Stomach (tissue), 9 donors: ENCODE data around the gene METAP2. TPM values are rescaled to one million over a fixed set of nuclear protein-coding genes. Genes with fewer than 3 reads are reported as not detected.
"Not testable (repeated sequence)": the region's sequence is repeated elsewhere in the genome, so short reads cannot be mapped to it uniquely, and the experiment has no call there.

Experiments
- DNase-seq, 2 donors: peaks; one replicate each; pipeline versions ENCODE4 v3.0.0 to v3.0.0-alpha.2; 2013 to 2019
- H3K27ac ChIP-seq, 5 donors: fragments of 200-600 bp in 4 of 5; sonication (generic) in 4 of 5; one replicate each; pipeline ENCODE4 v1.5.1; 2013 to 2019; ENCODE audit warnings: mild to moderate bottlenecking in 1 of 5, moderate library complexity in 1 of 5
- H3K27me3 ChIP-seq, 3 donors: fragments of 200-600 bp; sonication (generic); one replicate each; pipeline ENCODE4 v1.5.1; 2017 to 2019; ENCODE audit warnings: mixed run types in 1 of 3
- H3K36me3 ChIP-seq, 4 donors: fragments of 200-600 bp; sonication (generic); 1 replicate in 3 of 4; 2 replicates in 1 of 4; pipeline ENCODE4 v1.5.1; 2016 to 2019
- H3K4me1 ChIP-seq, 4 donors: fragments of 200-600 bp; sonication (generic); one replicate each; pipeline ENCODE4 v1.5.1; 2016 to 2019
- H3K4me3 ChIP-seq, 4 donors: fragments of 200-600 bp; sonication (generic) in 3 of 4; one replicate each; pipeline ENCODE4 v1.5.1; 2016 to 2019; ENCODE audit warnings: mild to moderate bottlenecking in 1 of 4
- H3K9me3 ChIP-seq, 4 donors: fragments of 200-600 bp; sonication (generic); one replicate each; pipeline ENCODE4 v1.5.1; 2016 to 2019
- EP300 ChIP-seq: sonication (generic); formaldehyde crosslinking; IDR thresholded peaks from one replicate; pipeline ENCODE4 v1.6.1; 2017; ENCODE audit warnings: antibody characterized with exemption
- POLR2A ChIP-seq, 4 donors: fragments of 450-650 bp; IDR thresholded peaks; one replicate each; pipeline ENCODE4 v1.6.1; 2016; ENCODE audit warnings: antibody characterized with exemption in 4 of 4, control low read depth in 2 of 4, mild to moderate bottlenecking in 1 of 4, moderate library complexity in 1 of 4
- POLR2AphosphoS5 ChIP-seq, 3 donors: sonication (generic); formaldehyde crosslinking; IDR thresholded peaks; one replicate each; pipeline ENCODE4 v1.6.1; 2016; ENCODE audit warnings: antibody characterized with exemption in 3 of 3
- WGBS, 5 donors: extraction: QIAGEN DNeasy Blood & Tissue Kit in 3 of 5; methylation state at CpG; one replicate each; pipeline versions ENCODE4 v1.1.5 to v1.1.7; 2013 to 2018; 5-methylcytosine and 5-hydroxymethylcytosine counted together
- intact Hi-C: fragments of 100-400 bp; cut with DNase I; formaldehyde crosslinking; loops from one replicate; pipeline ENCODE4 v1.15.1; 2023; ENCODE audit warnings: low total_unique reads
- polyA plus RNA-seq, 3 donors: library from polyadenylated mRNA; stranded (reverse); fragments of 200-250 nt; gene quantifications; one replicate each; pipeline ENCODE4 v1.2.3, GENCODE V29; 2013
- total RNA-seq, 5 donors: library from RNA; depleted of rRNA; stranded (reverse); fragments of >200 nt; gene quantifications; one replicate each; pipeline versions ENCODE4 v1.1.0 to v1.2.3, GENCODE V29; 2014 to 2016
- TF ChIP-seq, protein P1 (sequence below), 7 experiments: fragments of 450-650 bp in 4 of 7; fragments of 200-600 bp in 3 of 7; sonication (generic) in 3 of 7; IDR thresholded peaks; one replicate each; pipeline ENCODE4 v1.5.1; 2016 to 2019; ENCODE audit warnings: antibody characterized with exemption in 7 of 7, control low read depth in 2 of 7, mild to moderate bottlenecking in 1 of 7
- donor health status: healthy with polysubstance abuse.
- donor health status: Bipolar disorder and iron deficiency.
- donor health status: healthy.

METAP2 gene
- total and polyA plus RNA-seq, 8 donors, result 14.0 to 111 (median 43.6) TPM

DNA sequence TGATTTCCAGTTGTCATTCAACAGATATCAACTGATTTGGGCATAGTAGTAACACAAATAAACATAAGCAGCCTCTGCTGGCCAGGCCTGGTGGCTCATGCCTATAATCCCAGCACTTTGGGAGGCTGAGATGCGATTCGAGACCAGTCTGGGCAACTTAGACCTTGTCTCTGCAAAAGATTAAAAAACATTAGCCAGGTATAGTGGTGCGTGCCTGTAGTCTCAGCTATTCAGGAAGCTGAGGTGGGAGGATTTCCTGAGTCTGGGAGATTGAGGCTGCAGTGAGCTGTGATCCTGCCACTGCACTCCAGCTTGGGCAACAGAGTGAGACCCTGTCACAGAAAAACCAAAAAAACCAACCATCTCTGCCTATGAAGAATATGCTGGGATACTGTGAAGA lies 7.1 kb downstream of the METAP2 start:
- H3K4me3 ChIP-seq, result no peak overlapping the region
- 70 to 93% (median 85%) methylated on average over 3 of the region's 3 CpGs for WGBS, 5 donors
- DNase-seq, result no peak
- no peaks in the 10 kb centered on the region for H3K27me3 ChIP-seq
- H3K4me1 ChIP-seq, result peaks cover 3 to 68% (median 35%) of the 10 kb centered on the region in 4 donors
- intact Hi-C loops, result no loop called here
- no peak for TF ChIP-seq POLR2AphosphoS5 (IDR thresholded peaks at IDR 0.05)
- no peak for TF ChIP-seq EP300
- no peak for TF ChIP-seq POLR2A (IDR thresholded peaks at IDR 0.05)
- TF ChIP-seq, protein P1, sequence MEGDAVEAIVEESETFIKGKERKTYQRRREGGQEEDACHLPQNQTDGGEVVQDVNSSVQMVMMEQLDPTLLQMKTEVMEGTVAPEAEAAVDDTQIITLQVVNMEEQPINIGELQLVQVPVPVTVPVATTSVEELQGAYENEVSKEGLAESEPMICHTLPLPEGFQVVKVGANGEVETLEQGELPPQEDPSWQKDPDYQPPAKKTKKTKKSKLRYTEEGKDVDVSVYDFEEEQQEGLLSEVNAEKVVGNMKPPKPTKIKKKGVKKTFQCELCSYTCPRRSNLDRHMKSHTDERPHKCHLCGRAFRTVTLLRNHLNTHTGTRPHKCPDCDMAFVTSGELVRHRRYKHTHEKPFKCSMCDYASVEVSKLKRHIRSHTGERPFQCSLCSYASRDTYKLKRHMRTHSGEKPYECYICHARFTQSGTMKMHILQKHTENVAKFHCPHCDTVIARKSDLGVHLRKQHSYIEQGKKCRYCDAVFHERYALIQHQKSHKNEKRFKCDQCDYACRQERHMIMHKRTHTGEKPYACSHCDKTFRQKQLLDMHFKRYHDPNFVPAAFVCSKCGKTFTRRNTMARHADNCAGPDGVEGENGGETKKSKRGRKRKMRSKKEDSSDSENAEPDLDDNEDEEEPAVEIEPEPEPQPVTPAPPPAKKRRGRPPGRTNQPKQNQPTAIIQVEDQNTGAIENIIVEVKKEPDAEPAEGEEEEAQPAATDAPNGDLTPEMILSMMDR (IDR thresholded peaks at IDR 0.05), result no peak
- H3K27ac ChIP-seq, result no peak overlapping the region
- H3K9me3 ChIP-seq, result no peaks in the 10 kb centered on the region
- peaks cover 10 to 68% (median 62%) of the 10 kb centered on the region in 4 donors for H3K36me3 ChIP-seq

DNA sequence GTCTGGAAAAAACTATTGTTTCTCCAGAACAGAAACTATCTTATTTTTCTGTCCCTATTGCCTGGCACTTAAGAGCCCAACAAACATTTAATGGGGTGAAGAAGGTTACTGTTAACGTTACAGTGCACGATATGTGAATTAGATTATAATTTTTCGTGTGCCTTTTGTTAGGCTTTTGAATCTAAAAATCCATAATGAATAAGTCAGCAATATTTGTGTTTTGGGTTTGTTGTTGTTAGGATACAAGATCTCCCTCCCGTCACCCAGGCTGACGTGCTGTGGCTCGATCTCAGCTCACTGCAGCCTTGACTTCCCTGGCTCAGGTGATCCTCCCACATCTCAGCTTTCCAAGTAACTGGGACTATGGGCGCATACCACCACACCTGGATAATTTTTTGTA lies 7.9 kb downstream of the METAP2 start:
- H3K4me3 ChIP-seq, result no peak overlapping the region
- 83 to 96% (median 90%) methylated on average over 7 of the region's 7 CpGs for WGBS, 5 donors
- peaks cover 16 to 68% (median 62%) of the 10 kb centered on the region in 4 donors for H3K36me3 ChIP-seq
- no peaks in the 10 kb centered on the region for H3K9me3 ChIP-seq
- intact Hi-C loops, result no loop called here
- no peak overlapping the region for H3K27ac ChIP-seq
- no peak for DNase-seq
- TF ChIP-seq EP300 (no peak), POLR2AphosphoS5 (IDR thresholded peaks at IDR 0.05) (no peak), POLR2A (IDR thresholded peaks at IDR 0.05) (no peak)
- H3K27me3 ChIP-seq, result no peaks in the 10 kb centered on the region
- H3K4me1 ChIP-seq, result peaks cover 0 to 60% (median 31%) of the 10 kb centered on the region in 4 donors

DNA sequence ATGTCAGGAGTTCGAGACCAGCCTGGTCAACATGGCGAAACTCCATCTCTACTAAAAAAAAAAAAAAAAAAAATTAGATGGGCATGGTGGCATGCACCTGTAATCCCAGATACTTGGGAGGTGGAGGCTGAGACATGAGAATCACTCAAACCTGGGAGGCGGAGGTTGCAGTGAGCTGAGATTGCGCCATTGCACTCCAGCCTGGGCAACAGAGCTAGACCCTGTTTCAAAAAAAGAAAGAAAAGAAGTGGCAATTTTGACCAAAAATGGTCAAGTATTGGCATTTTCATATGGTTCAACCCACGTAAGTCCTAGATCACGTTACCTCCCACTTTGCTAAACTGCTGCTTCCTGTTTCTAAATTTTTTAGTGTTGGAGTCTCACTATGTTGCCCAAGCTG lies 8.6 kb downstream of the METAP2 start:
- H3K27me3 ChIP-seq, H3K9me3 ChIP-seq, DNase-seq, H3K27ac ChIP-seq, H3K4me3 ChIP-seq, intact Hi-C loops: not testable (repeated sequence)
- 88 to 97% (median 93%) methylated on average over 6 of the region's 6 CpGs for WGBS, 5 donors
- Histone ChIP-seq H3K36me3 (peaks cover 18 to 68% (median 62%) of the 10 kb centered on the region in 4 donors), H3K4me1 (peaks cover 0 to 56% (median 28%) of the 10 kb centered on the region in 4 donors)

DNA sequence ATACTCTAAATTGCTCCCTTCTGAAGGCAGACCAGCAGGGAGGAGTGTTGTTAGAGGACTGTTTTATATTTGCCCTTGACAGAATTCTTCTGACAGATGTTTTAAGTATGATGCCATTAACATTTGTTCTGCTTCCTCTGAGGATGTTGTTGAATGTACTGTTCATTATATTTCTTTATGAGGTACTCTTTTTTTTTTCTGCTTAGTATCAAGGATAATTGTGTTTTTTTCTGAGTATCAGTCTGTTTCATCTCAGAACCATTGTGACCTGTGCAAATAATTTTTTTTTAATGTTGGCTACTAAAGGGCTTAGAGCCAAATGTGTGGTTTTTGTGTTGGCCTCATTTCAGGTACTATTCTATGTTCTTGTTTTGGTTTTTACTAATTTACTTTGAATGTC lies 10.6 kb downstream of the METAP2 start:
- intact Hi-C loops, result no loop called here
- H3K4me1 ChIP-seq, result peaks cover 0 to 42% (median 20%) of the 10 kb centered on the region in 4 donors
- H3K36me3 ChIP-seq, result peaks cover 11 to 60% (median 58%) of the 10 kb centered on the region in 4 donors
- no peak overlapping the region for H3K27ac ChIP-seq
- H3K4me3 ChIP-seq, result no peak overlapping the region
- TF ChIP-seq, protein P1 (IDR thresholded peaks at IDR 0.05), result no peak
- TF ChIP-seq EP300 (no peak), POLR2AphosphoS5 (IDR thresholded peaks at IDR 0.05) (no peak)
- no peaks in the 10 kb centered on the region for H3K9me3 ChIP-seq
- no peaks in the 10 kb centered on the region for H3K27me3 ChIP-seq
- DNase-seq, result no peak

- TF ChIP-seq, protein P1 (IDR thresholded peaks at IDR 0.05), result no peak
- no peak for TF ChIP-seq EP300
- TF ChIP-seq POLR2AphosphoS5 (IDR thresholded peaks at IDR 0.05), result no peak
- TF ChIP-seq POLR2A (IDR thresholded peaks at IDR 0.05), result no peak
These were observed 13.1 kb downstream of the METAP2 start for GRCh38 chr12:95487024-95487423.

More at GRCh38 chr12:95487024-95487423, 13.1 kb downstream of the METAP2 start:
- intact Hi-C loops, result no loop called here
- no peaks in the 10 kb centered on the region for H3K27me3 ChIP-seq
- H3K9me3 ChIP-seq, result no peaks in the 10 kb centered on the region
- no peak for DNase-seq
- H3K27ac ChIP-seq, result no peak overlapping the region
- H3K4me1 ChIP-seq, result peaks cover 0 to 22% (median 8%) of the 10 kb centered on the region in 4 donors
- no peak overlapping the region for H3K4me3 ChIP-seq
- H3K36me3 ChIP-seq, result peaks cover 9 to 79% (median 69%) of the 10 kb centered on the region in 4 donors
- WGBS, 5 donors, result 75 to 88% (median 84%) methylated on average over 2 of the region's 2 CpGs
